T-helper 1 cell (primary cell): ENCODE results near the gene GUCY1A2.
"Not testable (repeated sequence)": the region's sequence is repeated elsewhere in the genome, so short reads cannot be mapped to it uniquely, and the experiment has no call there.

Experiments
- DNase-seq, 5 donors: peaks; one replicate each; pipeline ENCODE4 v3.0.0-alpha.2; 2012 to 2020

GUCY1A2 gene

DNA sequence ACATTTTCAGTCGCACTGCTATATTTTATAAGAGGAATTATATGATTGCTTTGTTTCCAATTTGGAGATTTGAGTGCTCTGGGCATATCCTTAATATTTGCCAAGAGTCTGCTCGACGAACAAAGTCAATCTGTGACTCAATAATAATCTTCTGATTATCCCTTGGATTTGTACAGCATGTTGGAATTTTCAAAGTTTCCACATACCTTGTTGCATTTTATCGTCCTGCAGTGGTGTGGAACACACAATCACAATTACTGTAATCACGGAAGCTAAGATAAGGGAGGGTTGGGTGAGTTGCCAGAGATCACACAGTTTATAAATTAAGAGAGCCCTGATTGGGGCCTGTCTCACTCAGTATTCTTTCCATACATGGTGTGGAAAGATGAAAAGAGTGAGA lies 189.3 kb downstream of the GUCY1A2 start:
- DNase-seq, result no peak

DNA sequence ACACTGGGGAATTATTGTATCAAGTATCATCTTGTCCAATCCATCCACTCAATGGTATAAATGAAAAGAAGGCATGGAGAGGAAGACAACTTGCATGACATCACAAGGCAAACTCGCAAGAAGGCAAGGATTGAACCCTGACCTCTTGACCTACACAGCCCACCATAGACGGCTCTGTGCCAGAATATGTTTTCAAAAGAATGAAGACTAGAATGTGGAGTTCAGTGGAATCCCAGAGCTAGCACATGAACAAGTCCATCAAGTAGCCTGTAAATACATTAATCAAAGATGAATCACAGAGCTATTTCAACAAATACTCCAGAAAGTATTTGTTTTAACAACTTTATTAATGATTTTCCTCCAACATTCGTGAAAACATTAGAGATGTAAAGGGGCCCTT lies 189.7 kb downstream of the GUCY1A2 start:
- DNase-seq, result no peak

DNA sequence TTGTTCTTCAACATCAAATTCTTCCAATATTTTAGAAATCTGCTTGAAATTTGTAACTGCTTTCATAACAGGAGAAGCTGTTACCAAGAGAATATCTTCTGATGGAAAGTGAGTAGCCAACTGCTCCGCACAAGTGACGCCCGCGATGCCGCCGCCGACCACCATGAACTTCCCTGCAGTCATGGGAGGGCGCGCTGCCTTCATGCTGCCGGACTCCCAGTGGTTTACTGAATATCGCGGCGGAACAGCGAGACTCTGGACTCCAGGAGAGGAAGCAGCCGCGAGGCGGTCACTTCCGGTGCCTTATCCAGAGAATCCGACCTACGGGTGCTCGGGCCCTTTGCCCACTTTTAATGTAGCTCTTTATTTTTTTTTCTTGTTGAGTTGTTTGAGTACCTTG lies 190.6 kb downstream of the GUCY1A2 start:
- no peak for DNase-seq

DNA sequence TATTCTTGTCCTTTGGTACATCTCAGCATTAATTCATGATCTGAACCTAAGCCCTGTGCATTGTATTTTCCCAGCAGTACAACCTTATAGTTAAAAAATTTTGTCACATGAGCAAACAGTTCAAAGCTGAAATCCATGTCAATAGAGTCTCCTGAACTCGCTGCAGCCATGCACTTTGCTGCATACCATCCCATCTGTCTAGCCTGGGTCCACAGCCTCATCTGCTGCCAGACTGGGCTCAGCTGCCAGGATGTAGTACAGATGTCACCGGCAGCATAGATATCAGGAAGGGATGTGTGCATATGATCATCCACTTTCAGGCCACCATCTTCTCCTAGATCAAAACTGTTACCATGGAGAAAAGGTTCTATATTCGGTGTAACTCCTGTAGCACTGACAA lies 191.7 kb downstream of the GUCY1A2 start:
- DNase-seq, result not testable (repeated sequence)

DNA sequence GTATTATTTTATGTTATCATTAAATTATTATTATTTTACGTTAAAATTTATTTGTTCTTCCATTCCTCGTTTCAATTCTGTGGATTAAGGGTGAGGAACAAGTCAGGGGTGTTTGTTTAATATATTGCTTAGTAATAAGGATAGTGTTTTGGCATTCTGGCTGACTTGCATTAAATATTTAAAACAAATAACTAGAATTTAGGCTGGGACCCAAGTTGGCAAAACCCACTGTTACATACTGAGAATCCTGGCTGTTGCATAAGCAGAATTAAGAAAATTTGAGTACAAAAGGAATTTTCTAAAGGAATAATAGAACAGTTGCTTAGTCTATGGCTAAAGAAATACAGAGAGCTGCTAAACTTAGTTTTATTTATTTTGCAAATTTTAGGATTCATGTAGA lies 196.4 kb downstream of the GUCY1A2 start:
- no peak for DNase-seq

DNA sequence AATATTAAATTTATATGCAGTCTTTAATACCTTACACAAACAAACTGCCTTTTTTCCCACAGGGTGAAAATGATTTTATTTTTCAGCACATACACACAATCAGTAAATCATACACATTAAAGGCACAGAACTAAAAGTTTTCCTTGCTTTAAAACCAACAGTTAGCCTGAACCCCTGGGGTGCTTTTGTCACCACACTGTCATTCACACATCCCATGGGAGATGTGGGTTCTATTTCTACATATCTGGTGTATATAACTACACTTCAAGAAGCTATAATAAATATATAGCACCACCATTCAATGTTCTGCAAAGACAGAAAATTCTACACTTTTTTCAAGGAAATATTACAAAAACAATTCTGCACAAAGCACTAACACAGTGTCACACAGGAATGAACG lies 197.0 kb downstream of the GUCY1A2 start:
- DNase-seq, result no peak

DNA sequence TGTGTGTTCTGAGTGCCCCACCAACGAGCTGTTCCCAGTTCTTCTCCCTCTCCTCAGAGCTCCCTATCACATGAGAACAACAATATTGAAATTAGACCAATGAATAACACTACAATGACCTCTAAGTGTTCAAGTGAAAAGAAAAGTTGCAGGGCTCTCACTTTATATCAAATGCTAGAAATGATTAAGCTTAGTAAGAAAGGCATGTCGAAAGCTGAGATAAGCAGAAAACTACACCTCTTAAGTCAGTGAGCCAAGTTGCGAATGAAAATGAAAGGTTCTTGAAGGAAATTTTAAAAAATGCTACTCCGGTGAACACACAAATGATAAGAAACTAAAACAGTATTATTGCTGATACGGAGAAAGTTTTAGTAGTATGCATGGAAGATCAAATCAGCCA lies 199.8 kb downstream of the GUCY1A2 start:
- no peak for DNase-seq

DNA sequence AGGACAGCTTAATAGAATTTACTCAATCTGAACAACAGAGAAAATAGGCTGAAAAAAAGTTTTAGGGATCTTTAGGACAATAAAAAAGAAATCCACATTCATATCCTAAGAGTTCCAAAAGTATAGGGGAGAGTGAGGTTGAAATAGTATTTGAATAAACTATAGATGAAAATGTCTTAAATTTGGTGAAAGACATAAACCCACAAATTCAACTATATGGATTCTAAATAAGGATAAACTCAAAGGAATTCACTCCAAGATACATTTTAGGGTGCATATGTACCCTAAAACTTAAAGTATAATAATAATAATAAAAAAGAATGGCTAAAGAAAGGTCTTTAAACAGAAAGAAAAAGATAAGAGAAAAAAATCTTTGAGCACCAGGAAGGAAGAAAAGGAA lies 203.1 kb downstream of the GUCY1A2 start:
- no peak for DNase-seq

DNA sequence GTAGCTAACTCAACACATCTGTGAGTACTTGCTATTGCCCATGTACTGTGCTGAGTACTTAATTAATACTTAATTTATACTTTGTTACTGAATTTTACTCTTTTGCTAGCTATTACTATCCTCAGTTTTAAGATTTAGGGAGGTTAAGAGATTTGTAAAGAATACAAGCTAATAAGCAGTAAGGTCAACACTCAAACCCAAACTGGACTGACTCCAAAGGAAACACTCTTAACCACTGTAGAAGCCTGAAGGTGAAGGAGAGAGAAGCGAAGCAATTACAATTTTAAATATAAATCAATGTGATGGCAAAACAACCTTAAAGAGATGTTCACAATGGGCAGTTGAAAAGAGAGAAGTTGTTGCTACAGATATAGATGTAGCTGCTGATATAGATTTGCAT lies 204.5 kb downstream of the GUCY1A2 start:
- no peak for DNase-seq

DNA sequence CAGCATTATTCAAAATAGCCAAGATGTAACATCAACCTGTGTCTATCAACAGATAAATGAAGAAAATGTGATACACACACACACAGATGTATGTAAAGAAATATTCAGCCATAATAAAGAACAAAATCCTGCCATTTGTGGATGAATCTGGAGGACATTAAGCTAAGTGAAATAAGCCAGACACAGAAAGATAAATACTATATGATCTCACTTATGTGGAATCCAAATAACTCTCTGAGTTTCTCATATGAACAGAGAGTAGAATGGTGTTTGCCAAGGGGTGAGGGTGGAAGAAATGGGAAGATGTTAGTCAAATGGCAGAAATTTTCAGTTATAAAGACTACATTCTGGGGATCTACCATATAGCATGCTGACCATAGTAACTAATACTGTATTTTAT lies 224.2 kb downstream of the GUCY1A2 start:
- no peak for DNase-seq

DNA sequence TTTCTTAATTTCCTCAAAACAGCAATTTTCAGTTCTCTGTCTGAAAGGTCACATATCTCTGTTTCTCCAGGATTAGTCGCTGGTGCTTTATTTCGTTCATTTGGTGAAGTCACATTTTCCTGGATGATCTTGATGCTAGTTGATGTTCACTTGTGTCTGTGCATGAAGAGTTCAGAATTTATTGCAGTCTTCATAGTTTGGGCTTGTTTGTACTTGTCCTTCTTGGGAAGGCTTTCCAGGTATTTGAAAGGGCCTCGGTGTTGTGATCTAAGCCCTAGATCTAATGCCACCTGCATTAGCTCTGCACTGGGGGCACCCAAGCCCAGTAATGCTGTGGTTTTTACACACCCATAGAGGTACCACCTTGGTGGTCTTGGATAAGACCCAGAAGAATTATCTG lies 228.9 kb downstream of the GUCY1A2 start:
- DNase-seq, result no peak

DNA sequence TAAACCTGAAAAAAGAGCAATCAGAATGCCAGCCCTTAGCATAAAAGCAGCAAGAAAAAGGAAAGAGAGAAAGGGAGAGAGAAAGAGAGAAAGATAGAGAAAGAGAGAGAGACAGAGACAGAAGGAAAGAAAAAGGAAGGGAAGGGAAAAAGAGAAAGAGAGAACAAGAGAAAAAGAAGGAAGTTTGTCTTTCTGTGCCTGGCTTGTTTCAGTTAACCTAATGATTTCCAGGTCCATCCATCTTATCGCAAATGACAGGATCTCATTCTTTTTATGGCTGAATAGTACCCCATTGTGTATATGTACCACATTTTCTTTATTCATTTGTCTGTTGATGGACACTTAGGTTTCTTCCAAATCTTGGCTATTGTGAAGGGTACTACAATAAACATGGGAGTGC lies 230.8 kb downstream of the GUCY1A2 start:
- no peak for DNase-seq

DNA sequence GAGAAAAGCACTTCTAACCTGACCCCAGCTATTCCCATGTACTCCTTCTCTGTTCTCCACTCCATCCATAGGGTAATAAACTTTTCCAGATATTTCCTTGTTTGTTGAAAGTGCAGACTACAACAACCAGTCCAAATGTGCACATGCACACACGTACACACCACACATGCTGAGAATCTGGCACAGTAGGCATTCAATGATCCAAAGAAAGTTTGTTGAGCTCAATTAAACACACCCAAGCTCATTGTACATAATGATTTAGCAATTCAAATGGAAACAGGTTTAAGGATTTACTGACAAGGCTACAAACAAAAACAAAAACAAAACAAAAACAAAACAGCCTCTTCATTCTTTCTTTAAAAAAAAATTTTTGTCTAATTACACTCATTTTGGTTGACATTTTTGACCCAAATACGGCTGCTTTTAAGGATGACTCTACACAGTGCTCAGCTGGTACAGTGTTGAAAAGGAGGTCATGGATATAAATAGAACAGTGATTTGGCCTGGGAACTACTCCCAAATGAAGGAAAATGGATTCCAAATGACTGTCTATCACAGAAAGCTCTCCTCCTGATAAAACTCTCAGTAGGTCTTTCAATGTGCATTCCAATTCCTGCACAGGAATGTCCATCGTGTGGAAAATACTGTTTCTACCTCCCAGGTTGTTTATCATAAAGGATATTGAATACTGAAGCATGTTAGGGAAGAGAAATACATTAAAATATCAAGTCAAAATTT lies 232.2 kb downstream of the GUCY1A2 start:
- no peak for DNase-seq

DNA sequence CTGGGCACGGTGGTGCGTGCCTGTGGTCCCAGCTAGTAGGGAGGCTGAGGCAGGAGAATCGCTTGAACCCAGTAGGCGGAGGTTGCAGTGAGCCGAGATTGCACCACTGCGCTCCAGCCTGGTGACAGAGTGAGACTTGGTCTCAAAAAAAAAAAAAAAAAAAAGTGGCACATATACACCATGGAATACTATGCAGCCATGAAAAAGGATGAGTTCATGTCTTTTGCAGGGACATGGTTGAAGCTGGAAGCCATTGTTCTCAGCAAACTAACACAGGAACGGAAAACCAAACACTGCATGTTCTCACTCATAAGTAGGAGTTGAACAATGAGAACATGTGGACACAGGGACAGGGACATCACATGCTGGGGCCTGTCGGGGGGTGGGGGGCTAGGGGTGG lies 241.0 kb downstream of the GUCY1A2 start:
- not testable (repeated sequence) for DNase-seq

DNA sequence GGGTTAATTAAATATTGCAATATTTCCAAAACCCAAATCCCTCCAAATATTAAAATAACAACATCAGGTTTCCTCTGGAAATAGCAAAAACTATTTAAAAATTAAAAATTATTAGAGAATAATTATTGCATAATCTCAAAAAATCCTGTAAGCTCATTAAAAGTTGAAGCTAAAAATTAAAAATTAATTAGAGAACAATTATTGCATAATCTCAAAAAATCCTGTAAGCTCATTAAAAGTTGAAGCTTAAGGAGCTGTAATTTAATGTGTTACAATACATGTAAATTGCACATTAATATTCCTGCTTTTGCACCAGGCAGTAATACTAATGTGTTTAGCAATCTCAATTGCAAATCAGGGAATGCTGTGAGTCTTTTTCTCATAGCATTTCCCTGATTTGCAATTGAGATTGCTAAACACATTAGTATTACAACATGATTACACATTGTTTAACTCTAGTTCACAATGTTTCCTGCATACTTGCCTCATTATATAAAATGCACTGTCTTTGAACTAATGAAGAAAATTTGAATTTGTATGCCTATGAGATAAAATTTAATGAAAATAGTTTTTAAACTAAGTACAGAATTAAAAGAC lies 247.7 kb downstream of the GUCY1A2 start:
- DNase-seq, result no peak

DNA sequence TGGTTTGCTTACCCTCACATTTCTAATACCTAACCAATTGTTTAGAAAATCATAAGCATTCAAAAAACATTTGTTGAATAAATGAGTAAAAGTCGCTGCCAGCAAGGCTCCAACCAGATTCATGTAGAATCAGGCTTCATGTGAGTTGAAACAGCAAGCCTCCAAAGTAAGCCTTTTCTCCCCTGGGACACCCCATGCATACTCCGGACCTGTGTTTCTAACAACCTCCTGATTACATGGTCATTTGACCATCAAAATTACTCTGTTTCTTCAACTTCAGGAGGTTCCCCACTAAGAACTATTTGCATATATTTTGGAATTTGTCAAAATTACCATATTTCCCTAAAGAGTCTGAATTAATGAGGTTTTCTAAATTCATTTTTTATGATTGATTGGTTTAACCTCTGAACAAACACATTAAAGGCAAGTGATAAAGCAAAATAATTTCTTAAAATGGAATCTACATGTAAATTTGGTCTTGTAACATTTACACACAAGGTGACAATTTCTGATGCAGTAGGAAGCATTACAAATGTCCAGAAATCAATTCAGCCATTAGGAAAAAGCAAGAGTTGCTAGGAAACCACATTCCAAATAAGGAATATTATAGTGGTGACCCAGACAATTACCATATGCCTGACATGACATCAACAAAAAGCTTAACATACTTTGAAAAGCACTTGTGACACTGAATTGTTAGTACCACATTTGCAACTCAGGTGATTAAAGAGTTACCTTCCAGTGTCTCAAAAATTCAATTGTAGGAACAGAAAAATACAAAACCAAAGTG lies 252.6 kb downstream of the GUCY1A2 start:
- DNase-seq, result no peak

DNA sequence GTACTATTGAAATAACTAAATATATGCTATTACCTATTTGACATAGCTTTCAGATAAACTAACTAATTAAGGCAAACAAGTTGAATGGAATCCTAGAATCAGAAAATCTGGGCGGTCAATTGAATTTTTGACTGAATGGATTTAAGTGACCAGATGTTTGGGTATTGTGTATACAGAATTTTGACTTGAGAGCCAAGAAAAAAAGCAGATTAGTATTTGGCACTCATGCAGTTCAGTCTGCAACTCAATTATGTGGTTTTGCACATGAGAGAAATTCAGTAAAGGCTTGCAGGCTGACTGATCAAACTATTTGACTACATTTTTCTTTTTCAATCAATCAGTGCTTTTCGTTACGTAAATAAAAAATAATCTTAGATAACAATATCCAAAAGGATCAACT lies 254.8 kb downstream of the GUCY1A2 start:
- no peak for DNase-seq

DNA sequence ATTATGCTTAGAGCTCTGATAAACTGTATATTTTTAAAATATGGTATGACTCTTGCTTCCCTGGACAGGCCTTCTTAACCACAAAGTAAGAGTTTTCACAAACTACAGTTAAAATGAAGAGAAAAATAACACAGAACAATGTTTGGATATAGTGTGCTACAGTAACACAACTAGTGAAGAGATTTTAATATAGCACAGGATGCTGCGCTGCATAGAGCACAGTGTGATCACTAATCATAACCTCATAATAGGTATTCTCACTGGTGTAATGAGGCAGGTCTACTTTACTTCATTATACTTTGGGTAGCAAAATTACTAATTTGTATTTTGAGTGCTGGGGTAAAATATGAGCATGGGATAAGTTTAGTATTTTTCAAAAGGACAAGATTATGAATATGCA lies 256.5 kb downstream of the GUCY1A2 start:
- DNase-seq, result no peak

DNA sequence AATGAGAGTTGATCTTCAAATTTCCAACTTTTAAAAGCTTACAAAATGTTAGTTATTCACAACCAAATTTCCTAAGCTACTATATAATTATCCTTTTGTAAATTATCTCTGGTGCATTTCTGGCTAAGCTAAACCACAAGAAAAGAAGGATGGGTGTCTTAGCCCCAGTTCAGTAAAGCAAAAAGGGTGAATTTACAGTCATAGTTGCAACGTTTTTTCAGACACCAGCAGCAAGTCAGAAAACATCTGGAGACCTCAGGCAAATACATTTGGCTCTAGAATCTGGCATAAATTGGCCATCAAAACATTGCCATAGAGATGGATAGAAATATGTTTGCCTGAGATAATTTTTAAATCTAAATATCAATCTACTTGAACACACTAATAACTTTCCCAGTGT lies 257.0 kb downstream of the GUCY1A2 start:
- no peak for DNase-seq

DNA sequence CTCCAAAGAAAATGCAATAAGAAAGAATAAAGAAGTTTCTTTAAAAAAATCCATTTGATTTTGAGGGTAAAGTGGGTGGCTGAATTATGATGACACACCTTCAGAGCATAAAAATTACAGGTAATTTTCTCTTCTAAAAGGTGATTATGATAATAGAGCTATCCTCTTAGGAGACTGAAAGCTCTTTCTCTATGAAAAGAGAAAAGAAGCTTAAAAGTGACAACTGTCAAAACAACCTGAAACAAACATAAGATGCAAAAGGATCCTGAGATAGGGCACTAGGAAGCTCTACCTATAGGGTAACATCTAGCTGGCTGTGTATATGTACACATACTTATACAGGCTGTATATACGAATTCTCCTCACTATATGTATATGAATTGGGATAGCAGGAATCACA lies 270.2 kb downstream of the GUCY1A2 start:
- no peak for DNase-seq

DNA sequence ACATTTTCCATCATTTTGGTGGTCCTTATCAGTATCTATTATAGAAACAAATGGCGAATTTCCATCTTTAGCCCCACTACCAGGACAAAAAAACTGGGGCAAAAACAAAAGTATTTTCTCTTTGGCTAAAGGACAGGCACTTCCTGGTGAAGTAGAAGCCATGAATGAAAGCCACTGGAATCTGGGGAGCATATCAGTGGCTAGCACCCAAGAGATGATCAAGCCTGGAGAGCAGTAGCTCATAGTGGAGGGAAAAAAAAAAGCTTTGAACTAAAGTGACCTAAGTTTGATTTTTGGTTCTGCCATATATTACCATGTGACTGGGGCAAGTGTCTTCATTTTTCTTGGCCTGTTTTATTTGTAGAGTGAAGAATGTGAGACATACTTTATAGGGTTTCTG lies 272.3 kb downstream of the GUCY1A2 start:
- DNase-seq, result no peak

DNA sequence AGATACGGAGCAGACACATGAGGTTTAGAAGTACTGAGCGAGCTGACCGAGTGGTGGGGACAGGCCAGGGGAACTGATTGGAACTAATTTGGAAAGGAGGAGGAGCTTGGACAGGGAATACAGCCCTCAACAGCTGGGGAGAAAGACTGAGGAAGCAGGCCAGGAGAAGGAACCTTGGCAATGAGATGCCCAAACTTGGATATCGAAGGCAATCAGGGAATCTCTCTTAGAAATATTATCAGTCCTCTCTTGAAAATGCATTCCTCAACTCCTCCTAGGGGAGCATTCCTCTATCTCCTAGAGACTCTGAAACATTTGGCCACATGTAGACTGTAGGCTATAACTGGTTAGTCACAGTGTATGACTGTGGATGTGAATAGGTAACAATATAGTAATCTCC lies 284.6 kb downstream of the GUCY1A2 start:
- no peak for DNase-seq

DNA sequence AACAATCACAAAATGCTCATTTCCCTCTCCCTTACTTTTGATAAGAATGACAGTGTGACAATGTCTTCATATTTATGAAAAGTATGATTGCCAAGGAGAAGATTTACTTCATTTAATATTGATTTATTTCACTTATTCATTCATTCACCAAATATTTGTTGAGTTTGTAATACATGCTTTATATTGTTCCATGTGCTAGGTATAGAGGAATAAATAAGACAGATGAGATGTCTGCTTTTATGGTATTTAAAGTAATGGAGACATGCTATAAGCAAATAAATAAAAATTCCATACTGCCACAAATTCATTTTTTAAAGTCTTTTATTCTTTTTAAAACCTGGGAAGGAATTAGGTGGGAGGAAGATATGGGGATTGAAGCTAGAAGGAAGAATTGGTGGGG lies 289.4 kb downstream of the GUCY1A2 start:
- DNase-seq, result no peak

DNA sequence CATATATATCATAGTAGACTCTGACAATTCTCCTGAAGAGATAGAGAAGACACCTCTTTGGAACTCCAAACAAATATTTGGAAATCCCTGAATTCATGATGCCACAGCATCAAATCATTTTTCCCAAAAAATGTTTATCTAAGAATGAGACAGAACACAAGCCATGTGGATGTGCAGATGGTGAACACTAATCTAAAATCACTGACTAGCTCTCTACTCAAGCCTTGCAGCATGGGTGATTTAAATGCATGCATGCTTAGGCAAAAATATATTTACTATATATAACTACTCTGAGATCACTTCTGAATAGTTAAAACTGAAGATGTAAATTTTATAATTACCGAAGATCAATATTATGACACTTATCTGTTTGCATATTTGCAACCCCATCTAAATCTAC lies 289.9 kb downstream of the GUCY1A2 start:
- DNase-seq, result no peak
